HuH-7.5 (cell line): ENCODE data around the gene SMIM5.
"Not testable (repeated sequence)": the region's sequence is repeated elsewhere in the genome, so short reads cannot be mapped to it uniquely, and the experiment has no call there.

Source experiments
- DNase-seq: peaks from one replicate; pipeline ENCODE4 v3.0.0; 2011; ENCODE audit warnings: low spot score

SMIM5 gene

GRCh38 chr17:75625813-75626486, 7.3 kb upstream of the SMIM5 start:
- peak; percentile 92 for DNase-seq

DNA sequence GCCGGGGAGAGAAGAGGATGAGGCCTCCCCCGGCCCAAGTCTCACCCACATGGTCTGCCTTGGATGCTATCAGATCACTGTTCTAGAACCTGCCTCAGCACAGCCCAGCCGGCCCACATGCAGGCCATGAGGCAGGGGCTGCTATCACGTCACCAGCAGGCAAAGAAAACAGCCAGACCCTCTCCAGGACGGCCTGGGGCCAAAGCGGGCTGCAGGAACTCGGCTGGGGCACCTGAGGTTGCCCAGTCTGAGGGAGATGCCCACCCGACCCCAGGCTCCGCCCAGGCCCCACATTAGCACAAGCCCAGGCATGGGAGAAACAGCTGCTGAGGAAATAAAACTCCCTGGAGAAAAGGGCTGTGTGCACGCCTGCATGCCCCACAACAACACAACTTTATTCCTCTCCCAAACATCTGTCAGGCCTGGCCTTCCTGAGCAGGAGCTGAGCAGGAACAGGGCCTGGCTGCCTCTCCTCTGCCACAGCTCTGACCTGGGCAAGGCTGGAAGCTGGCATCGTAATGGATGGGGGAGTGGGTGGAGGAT, 6.7 kb upstream of the SMIM5 start:
- no peak for DNase-seq

GRCh38 chr17:75627094-75627493, 6.1 kb upstream of the SMIM5 start:
- no peak for DNase-seq

DNA sequence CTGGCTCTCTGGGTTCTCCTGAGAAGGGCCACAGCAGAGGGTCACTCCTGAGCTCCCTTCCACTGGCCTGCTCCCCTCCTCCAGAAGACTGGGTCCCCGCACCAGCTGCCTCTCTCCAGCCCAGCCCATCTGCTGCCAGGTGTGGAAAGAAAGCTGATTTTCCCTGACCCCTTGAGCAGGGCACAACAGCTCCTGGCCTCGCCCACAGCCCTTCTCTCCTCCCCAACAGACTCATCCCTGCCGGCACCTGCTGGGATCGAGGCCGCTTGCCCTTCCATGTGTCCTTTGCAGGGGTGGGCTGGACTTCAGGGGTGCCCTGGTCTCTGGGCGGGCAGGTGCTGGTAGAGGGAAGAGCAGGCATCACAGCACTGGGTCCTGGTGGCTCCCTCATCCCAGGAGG, 4.8 kb upstream of the SMIM5 start:
- no peak for DNase-seq

GRCh38 chr17:75629157-75629556, 4.1 kb upstream of the SMIM5 start:
- DNase-seq = no peak

- no peak for DNase-seq
Observed at GRCh38 chr17:75630071-75630917, 2.9 kb upstream of the SMIM5 start.

- DNase-seq = no peak
Observed at GRCh38 chr17:75631353-75631752, 1.9 kb upstream of the SMIM5 start.

DNA sequence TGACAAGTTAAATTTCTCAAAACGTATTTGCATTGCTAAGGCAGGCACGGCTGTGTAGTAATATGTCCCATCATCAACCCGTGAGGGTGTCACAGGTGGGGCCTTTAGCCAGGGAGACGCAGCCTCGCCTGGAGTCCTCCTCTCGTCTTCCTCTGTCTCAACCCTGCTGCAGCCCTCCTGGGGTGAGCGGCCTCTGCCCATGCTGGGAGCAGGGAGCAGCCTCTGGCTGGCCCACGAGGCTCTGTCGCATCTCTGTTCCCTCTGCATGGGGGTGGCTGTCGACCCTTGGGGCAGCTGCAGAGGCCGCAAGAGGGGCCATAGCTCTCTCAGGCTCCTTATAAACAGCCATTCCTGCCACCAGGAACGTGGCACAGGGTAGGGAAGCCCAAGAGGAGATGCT, 806 bp upstream of the SMIM5 start:
- no peak for DNase-seq

GRCh38 chr17:75633486-75634375, 497 bp downstream of the SMIM5 start:
- DNase-seq = peak; percentile 97

- DNase-seq = no peak
Observed at GRCh38 chr17:75634376-75634740, 1.1 kb downstream of the SMIM5 start.

DNA sequence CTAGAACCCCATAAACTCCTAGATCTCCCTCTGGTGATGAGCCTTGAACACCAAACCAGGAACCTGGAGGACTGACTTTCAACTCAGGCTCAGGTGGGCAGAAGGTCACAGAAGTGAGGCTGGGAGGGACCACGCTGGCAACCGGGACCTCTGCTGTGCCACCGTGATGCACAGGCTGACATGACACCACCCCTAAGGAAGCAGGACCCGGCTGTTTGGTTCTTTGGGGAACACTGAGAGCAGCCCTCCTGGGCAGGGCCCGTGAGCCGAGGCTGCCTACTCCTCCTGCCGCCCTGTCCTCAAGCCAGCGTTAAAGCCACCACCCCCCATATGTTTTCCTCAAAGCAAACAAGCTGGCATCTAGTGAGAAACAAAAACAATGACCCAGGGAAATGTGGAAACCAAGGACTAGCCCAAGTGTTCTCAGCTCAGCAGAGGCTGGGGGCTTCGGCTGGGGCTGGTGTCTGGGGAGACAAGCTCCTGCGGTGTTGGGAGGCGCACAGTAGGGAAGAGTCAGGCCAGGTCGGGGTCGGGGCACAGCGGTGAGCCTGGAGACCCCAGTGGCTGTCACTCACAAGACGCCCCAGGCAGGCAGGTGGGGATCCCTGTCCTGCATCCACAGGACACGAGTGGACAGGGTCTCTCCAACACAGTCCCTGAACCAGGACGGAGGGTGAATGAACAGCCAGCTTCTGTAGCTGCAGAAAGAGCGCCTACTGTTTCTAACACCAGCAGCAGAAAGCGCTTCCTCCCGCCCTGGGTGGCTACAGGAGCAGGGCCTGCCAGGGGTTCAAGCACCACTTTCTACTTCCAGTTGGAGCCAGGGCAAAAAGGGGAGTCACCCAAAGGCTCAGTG, 1.7 kb downstream of the SMIM5 start:
- no peak for DNase-seq

DNA sequence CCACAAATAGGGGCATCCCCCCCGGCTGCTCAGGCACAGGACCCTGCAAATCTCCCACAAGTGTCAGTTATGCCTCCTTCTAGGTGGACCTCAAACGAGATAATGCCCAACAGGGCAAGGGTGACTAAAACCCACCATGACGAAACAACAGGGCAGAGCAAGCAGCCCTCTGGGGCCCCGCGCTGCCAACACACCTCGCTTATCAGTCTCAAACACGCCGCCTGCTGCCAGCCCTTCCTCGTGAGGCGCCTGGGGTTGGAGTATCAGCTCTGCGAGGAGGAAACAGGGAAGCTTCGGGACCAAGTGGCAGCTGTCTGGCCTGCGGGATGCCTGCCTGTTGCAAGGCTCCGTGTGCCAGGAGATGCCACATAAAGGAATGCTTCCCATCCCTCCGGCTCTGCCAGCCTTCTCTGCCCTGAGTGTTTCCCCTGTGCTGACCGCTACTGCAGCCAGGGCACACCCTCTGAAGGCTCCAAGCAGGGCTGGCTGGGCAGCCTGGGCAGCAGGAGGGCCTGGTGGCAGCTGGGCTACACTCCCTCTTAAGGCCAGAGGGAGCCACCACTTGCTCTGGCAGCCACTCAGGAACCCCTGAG, 2.5 kb downstream of the SMIM5 start:
- peak; percentile 5 for DNase-seq

DNA sequence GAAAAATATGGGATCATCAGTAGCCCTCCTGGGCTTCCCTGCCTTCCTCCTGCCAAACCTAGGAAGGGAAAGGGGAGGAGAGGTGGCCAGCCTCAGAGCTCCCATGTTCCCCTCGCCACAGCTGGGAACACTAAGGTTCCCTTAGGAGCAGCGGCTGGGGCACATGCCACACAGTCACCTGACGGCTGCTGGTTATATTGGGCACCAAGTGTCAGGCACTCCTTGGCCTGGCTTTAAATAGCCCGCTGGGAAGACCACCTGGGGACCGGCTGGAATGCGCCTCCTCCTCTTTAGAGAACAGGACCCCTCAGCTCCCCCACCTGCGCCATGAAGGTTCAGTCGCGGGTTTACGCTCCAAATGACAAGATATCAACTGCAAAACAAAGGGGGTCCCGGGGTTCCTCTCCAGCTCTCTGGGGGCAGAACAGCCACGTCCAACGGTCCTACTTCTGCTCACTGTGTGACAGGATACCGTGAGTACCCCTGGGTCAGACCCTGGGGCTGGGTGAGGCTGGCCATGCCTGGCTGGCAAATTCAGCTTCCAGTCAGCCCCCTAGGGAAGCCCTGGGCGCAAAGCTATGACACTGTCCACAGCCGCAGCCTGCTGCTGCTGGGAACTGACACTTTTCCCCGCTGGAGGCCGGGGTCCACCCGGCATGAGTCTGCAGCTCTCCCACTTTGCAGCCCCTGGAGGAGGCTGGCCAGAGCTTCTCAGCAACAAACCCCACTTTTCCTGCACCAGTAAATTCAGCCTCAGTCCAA, 3.3 kb downstream of the SMIM5 start:
- DNase-seq = peak; percentile 3

GRCh38 chr17:75637143-75637538, 3.9 kb downstream of the SMIM5 start:
- no peak for DNase-seq

GRCh38 chr17:75637551-75637950, 4.3 kb downstream of the SMIM5 start:
- peak; percentile 3 for DNase-seq

DNA sequence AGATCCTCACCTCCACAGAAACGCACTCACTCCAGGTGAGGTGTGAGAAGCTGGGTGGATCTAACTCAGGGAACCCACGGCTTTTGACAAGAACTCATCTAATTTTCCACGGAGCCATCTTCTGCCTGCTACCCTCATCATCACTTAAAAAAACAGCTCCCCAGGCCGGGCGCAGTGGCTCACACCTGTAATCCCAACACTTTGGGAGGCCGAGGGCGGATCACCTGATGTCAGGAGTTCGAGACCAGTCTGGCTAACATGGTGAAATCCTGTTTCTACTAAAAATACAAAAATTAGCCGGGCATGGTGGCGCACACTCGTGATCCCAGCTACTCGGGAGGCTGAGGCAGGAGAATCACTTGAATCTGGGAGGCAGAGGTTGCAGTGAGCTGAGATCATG, 4.8 kb downstream of the SMIM5 start:
- DNase-seq = not testable (repeated sequence)

DNA sequence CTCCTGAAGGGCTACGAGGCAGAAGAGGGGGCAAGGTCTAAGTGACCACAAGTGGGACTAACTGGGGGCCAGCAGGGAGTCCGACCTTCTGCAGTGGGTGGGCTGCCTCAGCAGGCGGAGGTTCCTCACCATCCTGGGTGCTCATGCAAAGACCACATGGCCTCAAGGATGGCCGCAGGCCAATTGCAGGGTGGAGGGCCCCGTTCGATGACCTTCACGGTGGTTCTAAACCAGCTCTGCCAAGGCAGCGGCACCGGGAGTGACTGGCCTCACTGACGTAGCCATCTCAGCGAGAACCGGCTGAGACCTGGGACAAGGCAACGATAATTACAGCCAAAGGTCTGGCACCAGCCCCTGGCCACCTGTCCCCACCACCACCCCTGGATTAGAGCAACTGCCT, 5.7 kb downstream of the SMIM5 start:
- no peak for DNase-seq

DNA sequence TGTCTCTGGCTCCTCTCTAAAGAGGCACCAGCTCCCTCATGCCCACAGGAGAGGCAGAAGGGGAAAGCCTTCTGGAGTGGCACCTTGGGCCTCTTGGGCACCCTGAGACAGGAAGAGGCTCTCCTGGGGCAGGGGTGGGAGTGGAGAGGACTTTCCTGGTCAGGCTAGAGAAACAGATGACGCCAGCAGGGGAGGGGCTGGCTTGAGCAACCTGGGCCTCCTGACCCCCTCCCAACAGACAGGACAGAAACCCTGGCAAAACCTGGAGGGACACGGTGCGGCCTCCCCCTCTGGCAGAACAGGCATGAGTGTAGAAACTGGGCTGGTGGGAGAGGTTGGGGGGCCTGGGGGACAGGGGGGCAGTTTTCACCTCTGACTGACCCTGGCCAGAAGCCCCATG, 6.1 kb downstream of the SMIM5 start:
- no peak for DNase-seq

- DNase-seq = peak; percentile 67
Observed at GRCh38 chr17:75639771-75640555, 6.7 kb downstream of the SMIM5 start.
